CD14-positive monocyte (primary cell): ENCODE results near the gene RPS14. TPM values are rescaled to one million over a fixed set of nuclear protein-coding genes. Genes with fewer than 3 reads are reported as not detected.

Source experiments
- DNase-seq, 3 donors: peaks; one replicate each; pipeline ENCODE4 v3.0.0-alpha.2; 2011 to 2022
- H2AFZ ChIP-seq: 2 replicates; pipeline ENCODE4 v1.6.0; 2012; ENCODE audit warnings: mild to moderate bottlenecking, low read depth, low read length, inconsistent platforms; ENCODE audit not compliant: insufficient read depth, poor library complexity, severe bottlenecking
- H3K27ac ChIP-seq, 2 donors: 1 replicate in 1 of 2; 2 replicates in 1 of 2; pipeline ENCODE4 v1.5.1; 2012 to 2013; ENCODE audit warnings: low read length in 2 of 2, control low read depth in 1 of 2, inconsistent platforms in 1 of 2, low read depth in 1 of 2, mild to moderate bottlenecking in 1 of 2
- H3K27me3 ChIP-seq, 2 donors: one replicate each; pipeline versions ENCODE4 v1.6.0 to v1.6.1; 2011 to 2013; ENCODE audit warnings: low read length in 2 of 2; ENCODE audit not compliant: control insufficient read depth in 2 of 2, insufficient read depth in 2 of 2
- H3K36me3 ChIP-seq, 2 donors: replicated peaks in 1 of 2; 1 replicate in 1 of 2; 2 replicates in 1 of 2; pipeline versions ENCODE4 v1.5.1 to v1.6.1; 2012 to 2013; ENCODE audit warnings: low read length in 2 of 2, control low read depth in 1 of 2, inconsistent platforms in 1 of 2, mild to moderate bottlenecking in 1 of 2; ENCODE audit not compliant: insufficient read depth in 2 of 2, control insufficient read depth in 1 of 2
- H3K4me1 ChIP-seq, 2 donors: 1 replicate in 1 of 2; 2 replicates in 1 of 2; pipeline versions ENCODE4 v1.5.1 to v1.6.1; 2012 to 2013; ENCODE audit warnings: low read length in 2 of 2, control low read depth in 1 of 2, inconsistent platforms in 1 of 2, mild to moderate bottlenecking in 1 of 2, moderate library complexity in 1 of 2; ENCODE audit not compliant: insufficient read depth in 2 of 2, control insufficient read depth in 1 of 2
- H3K4me2 ChIP-seq: replicated peaks from 2 replicates; pipeline ENCODE3; 2012; ENCODE audit warnings: low read length, moderate library complexity, mild to moderate bottlenecking; ENCODE audit not compliant: poor library complexity, severe bottlenecking; ENCODE audit errors: extremely low read depth
- H3K4me3 ChIP-seq, 3 experiments: fragments of 200-600 bp in 1 of 3; sonication (generic) in 1 of 3; replicated peaks in 1 of 3; 1 replicate in 2 of 3; 2 replicates in 1 of 3; pipeline ENCODE4 v1.5.1; 2011 to 2013; ENCODE audit warnings: low read length in 3 of 3, mild to moderate bottlenecking in 3 of 3, control low read depth in 2 of 3, low read depth in 2 of 3, inconsistent platforms in 1 of 3, moderate library complexity in 1 of 3
- H3K79me2 ChIP-seq: 2 replicates; pipeline ENCODE4 v1.6.0; 2012; ENCODE audit warnings: mild to moderate bottlenecking, control low read depth, inconsistent platforms, low read length, moderate library complexity; ENCODE audit not compliant: insufficient read depth
- H3K9ac ChIP-seq: 2 replicates; pipeline ENCODE4 v1.6.0; 2017; ENCODE audit warnings: low read length, mild to moderate bottlenecking; ENCODE audit not compliant: insufficient read depth, poor library complexity, severe bottlenecking
- H3K9me3 ChIP-seq, 2 donors: replicated peaks in 1 of 2; 1 replicate in 1 of 2; 2 replicates in 1 of 2; pipeline versions ENCODE4 v1.5.1 to v1.6.1; 2012 to 2013; ENCODE audit warnings: low read length in 2 of 2, control low read depth in 1 of 2; ENCODE audit not compliant: control insufficient read depth in 1 of 2, insufficient read depth in 1 of 2
- H4K20me1 ChIP-seq: 2 replicates; pipeline ENCODE4 v1.6.0; 2012; ENCODE audit warnings: mild to moderate bottlenecking, low read length, control low read depth, moderate library complexity; ENCODE audit not compliant: insufficient read depth
- H3K27ac Mint-ChIP-seq, 7 donors: one replicate each; pipeline ENCODE4 v1.8.0; 2020; ENCODE audit warnings: mild to moderate bottlenecking in 7 of 7, mixed read lengths in 7 of 7, moderate library complexity in 6 of 7, inconsistent platforms in 2 of 7
- H3K27me3 Mint-ChIP-seq, 3 donors: one replicate each; pipeline ENCODE4 v1.8.0; 2021 to 2022; ENCODE audit warnings: low read depth in 3 of 3, mild to moderate bottlenecking in 3 of 3, mixed read lengths in 3 of 3, moderate library complexity in 3 of 3, inconsistent platforms in 1 of 3
- H3K36me3 Mint-ChIP-seq, 2 donors: one replicate each; pipeline ENCODE4 v1.8.0; 2020; ENCODE audit warnings: mixed read lengths in 2 of 2, inconsistent platforms in 1 of 2, mild to moderate bottlenecking in 1 of 2
- H3K4me1 Mint-ChIP-seq: one replicate; pipeline ENCODE4 v1.8.0; 2020; ENCODE audit warnings: mild to moderate bottlenecking, mixed read lengths
- H3K4me3 Mint-ChIP-seq, 2 donors: one replicate each; pipeline ENCODE4 v1.8.0; 2020; ENCODE audit warnings: mild to moderate bottlenecking in 2 of 2, mixed read lengths in 2 of 2, moderate library complexity in 1 of 2
- H3K9me3 Mint-ChIP-seq, 7 donors: one replicate each; pipeline ENCODE4 v1.8.0; 2020 to 2022; ENCODE audit warnings: mixed read lengths in 7 of 7, mild to moderate bottlenecking in 6 of 7, moderate library complexity in 6 of 7, inconsistent platforms in 2 of 7
- CTCF ChIP-seq: fragments of 200-600 bp; IDR thresholded peaks from one replicate; pipeline ENCODE4 v1.8.0; 2022; ENCODE audit warnings: antibody characterized with exemption, mild to moderate bottlenecking
- WGBS: methylation state at CpG from one replicate; pipeline ENCODE4 v1.1.5; 2013; ENCODE audit warnings: missing lambda C conversion rate; ENCODE audit not compliant: insufficient coverage; 5-methylcytosine and 5-hydroxymethylcytosine counted together
- intact Hi-C, 2 donors: fragments of 100-400 bp; cut with micrococcal nuclease; formaldehyde crosslinking; loops; one replicate each; pipeline versions ENCODE4 v1.15.0 to v1.15.1; 2023
- polyA plus RNA-seq, 3 donors: library from polyadenylated mRNA; depleted of rRNA in 1 of 3; unstranded in 2 of 3; stranded (reverse) in 1 of 3; fragments of 300-500 nt in 2 of 3; fragments of >200 nt in 1 of 3; fragmentation: Illumina TruSeq in 2 of 3; gene quantifications; 1 replicate in 2 of 3; 2 replicates in 1 of 3; pipeline ENCODE4 v1.2.3, GENCODE V29; 2012 to 2021

The RPS14 gene
- polyA plus RNA-seq, 3 donors: 2,768 to 4,675 (median 3,499) TPM

GRCh38 chr5:150485693-150486401, 36.3 kb upstream of the RPS14 start:
- no peaks in the 10 kb centered on the region for H3K9me3 Mint-ChIP-seq
- 0% methylated on average over 74 of the region's 90 CpGs for WGBS

More at GRCh38 chr5:150485693-150486401, 36.3 kb upstream of the RPS14 start:
- Histone ChIP-seq H2AFZ (peak overlapping the region; percentile 90), H3K4me2 (peak overlapping the region; percentile 96), H3K27ac (peak overlapping the region; percentile 76 to 96), H3K9ac (peak overlapping the region; percentile 96), H3K9me3 (no peaks in the 10 kb centered on the region), H3K27me3 (no peaks in the 10 kb centered on the region), H3K4me1 (peaks cover 49 to 52% of the 10 kb centered on the region in 2 donors), H3K36me3 (no peaks in the 10 kb centered on the region), H3K79me2 (peaks cover 42% of the 10 kb centered on the region), H3K4me3 (peak overlapping the region; percentile 59 to 96 (median 92)), H4K20me1 (peaks cover 15% of the 10 kb centered on the region)
- Mint-ChIP-seq H3K27me3 (peaks cover 0 to 8% (median 3%) of the 10 kb centered on the region in 3 donors), H3K4me3 (peak overlapping the region; percentile 77 to 84), H3K36me3 (peaks cover 0 to 4% of the 10 kb centered on the region in 2 donors), H3K27ac (peak overlapping the region in 6 of 7 donors; percentile 28 to 89 (median 72)), H3K4me1 (peaks cover 55% of the 10 kb centered on the region)
- peak in 1 of 3 donors; percentile 38 for DNase-seq
- no peak for TF ChIP-seq CTCF
- intact Hi-C loops: loop anchor here in 1 of 2 donors (5.0 kb wide), 1 partner anchor 39 kb away; the partner anchor contains the start of gene RPS14
